ENCODE data around the gene ODAM.
"Not testable (repeated sequence)": the region's sequence is repeated elsewhere in the genome, so short reads cannot be mapped to it uniquely, and the experiment has no call there.

The ODAM gene, protein sequence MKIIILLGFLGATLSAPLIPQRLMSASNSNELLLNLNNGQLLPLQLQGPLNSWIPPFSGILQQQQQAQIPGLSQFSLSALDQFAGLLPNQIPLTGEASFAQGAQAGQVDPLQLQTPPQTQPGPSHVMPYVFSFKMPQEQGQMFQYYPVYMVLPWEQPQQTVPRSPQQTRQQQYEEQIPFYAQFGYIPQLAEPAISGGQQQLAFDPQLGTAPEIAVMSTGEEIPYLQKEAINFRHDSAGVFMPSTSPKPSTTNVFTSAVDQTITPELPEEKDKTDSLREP

DNA sequence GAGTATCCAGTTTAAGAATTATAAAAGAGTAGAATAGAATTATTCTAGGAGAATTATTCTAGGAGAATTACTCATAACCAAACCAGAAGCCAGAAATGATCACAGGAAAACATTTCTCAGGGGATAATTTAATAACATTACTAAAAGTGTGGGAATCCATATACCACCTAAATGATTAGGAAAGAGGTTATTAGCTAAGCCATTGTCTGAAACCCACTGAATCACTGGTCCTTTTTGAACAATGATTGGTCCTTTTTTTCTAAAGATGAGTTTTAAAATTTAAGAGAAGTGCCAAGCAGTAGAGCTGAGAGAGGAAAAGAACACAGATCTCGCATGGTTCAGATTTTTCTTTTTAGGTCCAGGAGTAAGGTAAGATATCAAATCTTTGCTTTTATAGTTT, at the start of gene ODAM:
ODAM (plus strand) TSS at position 301 of the 400 bp plus-strand sequence. CDS start 819 bp downstream, outside the sequence.
- FAIRE-seq: no peak

DNA sequence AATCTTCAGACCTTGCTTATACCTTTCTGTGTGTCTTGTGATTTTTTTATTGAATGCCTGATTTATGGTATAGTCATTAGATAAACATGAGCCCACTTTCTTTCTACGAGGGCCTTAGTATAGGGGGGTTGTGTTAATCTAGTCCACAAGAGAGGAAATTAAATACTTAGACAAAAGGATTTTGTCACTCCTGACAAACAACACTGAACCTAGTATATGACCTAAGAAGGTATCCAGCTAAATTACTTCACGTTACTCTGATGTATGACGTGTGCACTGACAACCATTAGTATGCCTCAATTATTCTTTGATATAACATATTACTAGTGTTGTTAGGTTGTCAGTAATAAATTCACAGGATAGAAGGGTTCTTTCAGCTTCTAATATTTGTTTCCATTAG, 44.3 kb upstream of the ODAM start:
- no peak for FAIRE-seq

DNA sequence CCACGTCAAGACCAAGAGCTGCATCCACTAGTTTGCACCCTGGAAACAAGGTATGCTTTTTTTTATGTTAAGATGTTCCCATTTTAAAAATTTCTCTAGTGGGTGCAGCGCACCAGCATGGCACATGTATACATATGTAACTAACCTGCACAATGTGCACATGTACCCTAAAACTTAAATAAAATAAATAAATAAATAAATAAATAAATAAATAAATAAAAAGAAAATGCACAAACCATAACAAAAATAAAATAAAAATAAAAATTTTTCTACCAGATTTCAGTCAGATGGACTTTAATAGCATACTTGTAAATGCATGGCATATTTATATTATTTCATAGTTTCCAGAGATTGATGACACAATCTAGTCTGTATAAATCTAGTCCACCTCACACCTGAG, 43.4 kb upstream of the ODAM start:
- no peak for FAIRE-seq

DNA sequence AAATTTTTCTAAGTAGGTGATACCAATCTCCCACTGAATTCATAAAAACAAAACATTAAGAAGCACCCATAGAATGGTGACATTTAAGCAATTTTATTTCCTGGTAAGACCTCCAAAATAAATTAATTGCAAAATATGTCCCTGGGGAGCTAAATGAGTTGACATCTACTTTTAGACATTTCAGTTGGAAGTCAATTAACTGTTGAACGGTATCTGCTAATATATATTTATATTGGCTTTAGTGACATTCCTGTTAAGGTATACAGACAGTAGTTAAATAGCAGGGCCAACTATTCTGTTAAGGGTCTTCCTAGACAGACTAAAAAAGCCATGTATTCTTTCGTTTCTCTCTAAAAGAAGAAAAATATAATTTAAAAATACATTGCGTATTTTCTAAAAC, 41.6 kb upstream of the ODAM start, which contains the start of gene PRR27:
PRR27 (plus strand) TSS at position 301 of the 400 bp plus-strand sequence. CDS start 139 bp downstream, outside the sequence.
- no peak for FAIRE-seq

DNA sequence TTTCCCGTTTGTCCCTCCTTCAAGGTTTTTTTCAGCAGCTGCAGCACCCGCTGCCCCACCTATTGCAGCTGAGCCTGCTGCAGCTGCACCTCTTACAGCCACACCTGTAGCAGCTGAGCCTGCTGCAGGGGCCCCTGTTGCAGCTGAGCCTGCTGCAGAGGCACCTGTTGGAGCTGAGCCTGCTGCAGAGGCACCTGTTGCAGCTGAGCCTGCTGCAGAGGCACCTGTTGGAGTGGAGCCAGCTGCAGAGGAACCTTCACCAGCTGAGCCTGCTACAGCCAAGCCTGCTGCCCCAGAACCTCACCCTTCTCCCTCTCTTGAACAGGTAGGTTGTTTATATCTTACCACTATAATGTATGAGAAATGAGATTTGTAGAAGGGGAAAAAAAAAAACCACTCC, 36.9 kb upstream of the ODAM start:
- no peak for FAIRE-seq

DNA sequence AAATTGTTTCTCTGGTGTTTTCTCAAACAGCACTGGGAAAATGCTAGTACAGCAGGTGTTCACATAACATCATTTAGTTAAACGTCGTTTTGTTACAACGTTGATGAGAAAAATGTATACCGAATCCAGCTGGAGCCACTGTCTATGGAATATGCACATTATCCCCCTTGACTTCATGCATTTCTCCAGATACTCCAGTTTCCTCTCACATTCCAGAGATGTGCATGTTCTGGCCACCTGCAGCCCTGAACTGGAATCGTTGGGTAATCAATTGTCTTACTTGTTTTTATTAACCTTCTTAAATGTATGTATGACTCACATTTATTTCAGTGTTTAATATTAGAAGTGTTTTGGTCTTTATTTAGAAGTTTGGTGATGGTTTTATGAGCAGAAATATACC, 18.4 kb upstream of the ODAM start:
- no peak for FAIRE-seq

DNA sequence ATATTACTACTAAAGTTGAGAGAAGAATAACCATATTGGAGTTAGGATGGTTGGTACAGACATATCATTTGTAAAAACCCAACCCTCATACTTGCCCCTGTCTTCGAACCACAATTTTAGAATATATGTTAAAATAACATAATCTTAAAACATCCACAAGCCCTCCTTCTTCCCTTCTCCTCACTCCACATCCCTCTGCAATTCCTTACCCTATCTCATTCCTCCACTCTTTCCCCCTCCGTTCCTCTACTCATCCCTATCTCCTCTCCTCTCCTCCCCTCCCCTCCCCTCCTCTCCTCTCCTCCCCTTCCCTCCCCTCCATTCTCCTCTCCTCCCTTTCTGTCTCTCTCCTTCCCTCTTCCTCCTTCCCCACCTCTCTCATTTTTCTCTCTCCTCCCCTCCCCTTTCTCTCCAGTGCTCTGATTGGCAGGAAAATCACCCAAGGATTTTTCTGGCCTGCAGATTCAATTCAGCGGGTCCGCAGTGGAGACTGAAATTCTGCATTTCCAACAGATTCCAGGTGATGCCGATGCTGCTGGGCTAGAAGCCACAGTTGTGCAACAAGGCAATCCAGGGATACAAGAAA, 17.4 kb upstream of the ODAM start:
- FAIRE-seq: no peak

DNA sequence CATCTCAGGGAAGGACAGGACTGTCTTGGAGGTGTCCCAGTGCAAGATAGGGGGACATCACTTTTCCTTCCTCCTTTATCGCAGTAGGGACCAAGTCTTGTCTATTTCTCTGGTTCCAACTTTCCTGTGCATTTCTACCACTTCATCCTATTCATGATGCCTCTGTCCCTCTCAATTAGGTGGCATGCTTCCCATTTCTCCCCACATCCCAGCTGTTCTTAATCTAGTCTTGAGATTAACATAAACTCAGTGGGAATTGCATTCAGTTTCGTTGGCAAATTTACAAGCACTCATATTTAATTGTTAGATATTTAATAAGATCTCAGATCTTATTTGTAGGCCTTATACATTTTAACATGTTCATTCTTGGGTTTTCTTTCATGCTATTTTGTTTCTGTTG, 15.7 kb upstream of the ODAM start:
- FAIRE-seq: no peak

DNA sequence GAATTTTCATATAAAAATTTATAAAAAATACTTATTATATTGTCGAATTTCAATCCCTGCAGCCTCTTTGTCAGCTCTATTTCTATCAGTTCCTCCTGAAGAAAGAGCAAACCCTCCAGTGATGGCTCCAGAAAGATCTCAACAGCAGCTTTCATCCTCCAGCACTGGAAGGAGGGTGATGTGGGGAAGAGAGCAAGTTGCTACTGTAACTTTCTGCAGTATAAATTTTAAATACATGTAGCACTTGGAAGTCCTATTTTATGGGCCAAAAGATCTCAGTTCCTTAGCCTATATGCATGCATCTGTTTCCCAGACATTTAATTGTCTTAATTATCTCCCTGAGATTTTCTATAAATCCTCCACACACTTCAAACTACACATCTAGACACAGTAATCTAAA, 13.7 kb upstream of the ODAM start:
- no peak for FAIRE-seq

DNA sequence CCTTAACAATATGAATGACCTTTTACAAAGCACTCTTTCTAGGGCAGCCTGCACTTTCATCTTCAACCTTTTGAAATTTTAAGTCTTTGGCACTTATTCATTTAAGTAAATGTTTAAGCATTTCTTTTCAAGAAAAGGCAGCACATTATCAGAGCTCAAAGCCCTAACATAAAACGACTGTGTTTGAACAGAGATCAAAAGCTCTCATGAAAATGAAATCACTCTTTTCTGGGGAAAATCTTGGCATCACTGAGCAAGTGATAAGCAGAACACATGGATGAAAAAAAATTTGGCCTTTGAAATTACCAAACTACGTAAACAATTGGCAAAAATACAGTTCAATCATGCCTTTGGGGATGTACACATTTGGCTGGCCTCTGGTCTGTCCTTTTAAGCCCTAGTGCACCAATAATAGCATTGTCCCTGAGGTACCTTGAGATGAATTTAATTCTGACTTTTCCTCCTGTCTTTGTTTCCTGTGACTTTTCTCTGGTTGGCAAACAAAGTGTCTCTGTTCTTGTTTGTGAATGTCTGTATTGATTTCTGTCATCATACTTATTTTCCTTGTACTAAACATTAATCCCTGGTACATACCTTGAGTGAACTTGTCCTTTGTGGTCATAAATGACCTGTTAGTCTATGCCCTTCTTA, 12.9 kb upstream of the ODAM start:
- no peak for FAIRE-seq

DNA sequence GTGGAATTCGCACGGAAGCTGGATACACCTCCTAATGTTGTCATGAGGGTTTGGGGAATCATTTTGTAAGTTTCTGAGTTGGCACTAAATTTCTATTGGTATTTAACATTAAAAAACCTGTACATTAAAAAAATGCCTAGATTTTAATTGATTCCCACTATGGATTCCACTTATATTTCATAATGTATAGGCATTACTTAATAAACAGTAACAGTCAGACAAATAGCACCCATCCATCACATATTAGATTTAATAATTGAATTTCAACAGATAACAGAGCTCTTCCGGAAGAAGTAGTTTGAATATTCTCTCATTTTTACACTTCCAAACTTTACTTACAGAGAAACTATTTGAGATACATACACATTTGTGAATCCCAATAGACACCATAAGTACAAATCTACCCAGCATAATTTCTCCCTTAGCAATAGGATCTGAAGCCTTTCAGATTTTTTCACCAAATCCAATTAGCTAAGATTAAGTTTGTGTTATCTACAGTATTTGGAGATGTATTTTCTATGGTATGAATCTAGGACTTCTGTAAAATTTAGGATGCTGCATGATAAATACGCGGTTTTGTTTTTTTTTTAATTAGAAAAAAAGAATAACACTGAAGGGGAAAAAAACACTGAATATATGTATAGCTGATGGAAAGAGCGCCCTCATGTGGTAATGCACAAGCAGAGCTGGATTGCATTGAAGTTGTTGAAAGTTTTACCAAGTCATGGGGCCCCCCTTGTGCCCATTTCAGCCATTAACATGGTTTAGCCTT, 12.2 kb upstream of the ODAM start:
- no peak for FAIRE-seq

DNA sequence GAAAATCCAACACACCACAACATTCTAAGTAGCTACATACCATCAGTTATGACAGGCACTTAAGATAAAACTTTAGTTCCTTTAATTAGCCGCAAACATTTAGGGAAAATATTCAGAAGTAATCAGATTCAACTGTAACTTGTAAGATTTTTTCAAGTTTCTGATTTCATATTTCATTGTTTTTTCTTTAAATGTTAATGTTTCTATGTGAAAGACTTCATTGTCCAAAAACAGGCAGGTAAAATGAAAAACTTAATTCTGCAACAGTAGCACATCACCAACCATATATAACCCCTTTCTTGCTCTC, 11.6 kb upstream of the ODAM start:
- no peak for FAIRE-seq

DNA sequence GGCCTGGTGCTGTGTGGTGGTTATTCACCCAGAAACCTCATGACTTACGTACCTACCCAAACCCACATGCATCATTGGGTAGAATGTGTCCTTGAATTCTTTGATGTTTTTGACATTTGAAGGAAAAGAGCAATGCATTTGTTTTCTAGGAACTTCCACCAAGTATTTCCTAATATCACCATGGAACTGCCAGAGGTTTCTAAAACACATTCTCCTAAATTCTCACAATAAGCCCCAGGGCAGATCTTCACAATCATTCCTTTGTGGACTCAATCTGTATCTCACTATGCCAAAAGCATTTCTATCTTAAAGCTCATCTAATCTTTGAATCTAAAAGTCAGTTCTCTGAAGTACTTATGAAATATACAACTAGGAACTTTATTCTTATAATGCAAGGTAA, 8.3 kb upstream of the ODAM start:
- FAIRE-seq: no peak

DNA sequence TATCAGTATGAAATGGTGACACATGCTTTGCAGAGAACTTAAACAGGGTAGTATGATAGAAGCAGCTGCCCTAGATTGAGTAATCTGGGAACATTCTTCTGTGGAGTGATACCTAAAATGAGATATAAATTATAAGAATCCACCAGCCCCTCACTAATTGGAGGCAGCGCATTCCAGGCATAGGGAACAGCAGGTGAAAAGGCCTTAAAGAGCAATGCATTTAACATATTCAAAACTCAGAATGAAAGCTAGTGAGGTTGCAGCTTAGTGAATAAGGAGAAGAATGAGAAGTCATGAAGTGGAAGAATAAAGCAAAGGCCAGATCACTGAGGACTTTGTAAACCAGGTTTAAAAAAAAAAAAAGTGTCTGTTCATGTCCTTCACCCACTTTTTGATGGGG, 4.9 kb upstream of the ODAM start:
- no peak for FAIRE-seq

DNA sequence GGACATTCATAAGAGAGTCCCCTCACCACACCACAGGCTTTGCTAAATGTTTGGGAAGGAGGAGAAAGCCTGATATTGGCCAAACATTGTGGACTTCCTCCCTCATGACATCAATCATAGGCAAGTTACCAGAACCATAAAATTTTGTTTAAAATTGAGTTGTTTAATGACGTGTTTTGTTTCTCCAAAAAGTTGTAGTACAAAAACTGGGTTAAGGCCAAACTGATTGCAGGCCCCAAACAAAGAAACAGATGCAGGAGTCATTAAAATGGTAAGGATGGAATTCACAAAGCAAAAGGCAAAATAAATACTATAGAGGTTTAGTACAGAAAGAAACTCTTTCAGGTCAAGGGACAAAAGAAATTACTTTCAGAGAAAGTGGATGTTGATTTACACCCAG, 3.9 kb upstream of the ODAM start:
- FAIRE-seq: no peak

DNA sequence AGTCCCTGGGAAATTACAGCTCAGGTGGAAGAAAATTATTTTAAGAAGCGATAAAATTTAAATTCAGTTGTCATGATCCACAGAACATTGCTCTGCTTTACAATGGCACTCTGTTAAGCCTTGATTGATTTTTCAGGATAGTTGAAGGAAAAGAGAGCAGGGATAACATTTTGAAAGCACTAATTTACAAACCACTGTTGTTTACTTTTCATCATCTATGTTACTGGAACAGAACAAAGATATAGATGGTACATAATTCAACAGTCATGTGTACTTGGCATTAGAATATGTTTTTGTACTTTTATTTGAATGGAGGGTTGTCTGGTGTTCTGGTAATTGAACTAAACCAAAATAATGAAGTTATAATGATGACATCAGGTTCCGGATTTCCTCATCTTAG, 2.6 kb upstream of the ODAM start:
- FAIRE-seq: no peak

DNA sequence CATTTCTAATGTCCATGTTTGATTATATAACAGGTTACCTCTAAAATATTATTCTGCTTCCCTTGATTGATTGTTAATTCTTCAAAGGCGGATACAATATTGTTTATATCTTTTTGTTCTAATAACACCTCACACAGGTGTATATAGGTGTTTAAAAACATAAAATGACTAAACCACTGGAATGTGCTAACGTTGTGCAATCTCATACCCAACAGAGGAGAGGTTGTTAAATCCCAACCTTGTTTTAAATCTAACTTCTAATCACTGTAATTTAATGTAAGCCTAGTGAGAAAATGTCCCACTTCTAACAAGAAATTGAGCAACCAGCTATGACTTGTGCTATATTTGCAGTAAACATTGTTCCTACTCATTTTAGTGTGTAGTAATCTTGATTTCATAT, 1.3 kb downstream of the ODAM start:
- no peak for FAIRE-seq

DNA sequence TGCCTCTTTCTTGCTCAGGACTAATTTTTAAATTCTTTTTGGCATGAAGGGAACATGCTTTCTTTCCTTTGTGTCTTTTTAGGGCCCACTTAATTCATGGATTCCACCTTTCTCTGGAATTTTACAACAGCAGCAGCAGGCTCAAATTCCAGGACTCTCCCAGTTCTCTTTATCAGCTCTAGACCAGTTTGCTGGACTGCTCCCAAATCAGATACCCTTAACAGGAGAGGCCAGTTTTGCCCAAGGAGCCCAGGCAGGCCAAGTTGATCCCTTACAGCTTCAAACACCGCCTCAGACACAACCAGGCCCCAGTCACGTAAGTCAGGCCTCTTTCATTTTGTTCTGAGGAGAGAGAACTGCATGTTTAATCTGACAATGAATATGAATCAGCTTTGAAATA, 2.3 kb downstream of the ODAM start:
- FAIRE-seq: no peak

DNA sequence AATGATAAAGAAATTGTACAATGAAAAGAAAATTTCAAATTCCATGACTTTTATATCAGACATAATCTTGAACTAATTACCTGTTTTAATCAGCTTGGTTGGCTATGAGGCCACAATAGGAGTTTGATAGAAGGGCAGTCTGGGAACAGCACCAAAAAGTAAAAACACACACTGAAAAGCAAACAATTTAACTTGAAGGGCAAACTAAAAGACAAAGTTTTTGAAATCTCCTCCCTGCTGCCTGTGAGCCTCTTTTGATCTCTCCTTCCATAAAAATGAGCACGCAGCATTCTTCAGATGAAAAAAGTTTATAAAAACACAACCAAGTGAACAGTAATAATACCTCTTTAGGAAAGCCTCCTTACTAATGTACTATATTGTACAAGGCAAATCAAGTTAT, 8.1 kb downstream of the ODAM start:
- no peak for FAIRE-seq

DNA sequence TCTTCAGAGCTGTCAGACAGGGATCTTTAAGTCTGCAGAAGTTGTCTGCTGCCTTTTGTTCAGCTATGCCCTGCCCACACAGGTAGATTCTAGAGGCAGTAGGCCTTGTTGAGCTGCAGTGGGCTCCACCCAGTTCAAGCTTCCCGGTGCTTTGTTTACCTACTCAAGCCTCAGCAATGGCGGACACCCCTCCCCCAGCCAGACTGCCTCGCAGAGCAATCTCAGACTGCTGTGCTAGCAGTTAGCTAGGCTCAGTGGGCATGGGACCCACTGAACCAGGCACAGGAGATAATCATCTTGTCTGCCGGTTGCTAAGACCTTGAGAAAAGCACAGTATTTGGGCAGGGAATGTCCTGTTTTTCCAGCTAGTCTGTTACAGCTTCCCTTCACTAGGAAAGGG, 17.2 kb downstream of the ODAM start:
- FAIRE-seq: not testable (repeated sequence)

DNA sequence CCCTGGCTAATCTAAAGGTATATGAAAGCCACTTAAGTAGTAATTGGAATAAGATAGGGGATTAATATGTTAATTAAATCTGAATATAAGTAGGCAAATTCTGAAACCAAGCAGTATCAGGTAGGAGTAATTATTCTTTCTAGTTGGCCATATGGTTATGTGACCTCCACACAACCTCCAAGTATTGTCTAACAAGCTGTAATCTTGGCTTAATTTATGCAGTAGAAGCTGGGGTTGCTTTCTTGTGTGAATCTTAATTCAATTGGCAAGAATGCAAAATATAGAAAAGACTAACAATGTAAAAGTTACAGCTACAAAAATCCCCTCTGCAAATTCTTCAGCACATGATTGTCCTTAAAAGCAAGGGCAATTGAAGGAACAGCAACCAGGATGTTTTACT, 20.6 kb downstream of the ODAM start:
- FAIRE-seq: not testable (repeated sequence)

DNA sequence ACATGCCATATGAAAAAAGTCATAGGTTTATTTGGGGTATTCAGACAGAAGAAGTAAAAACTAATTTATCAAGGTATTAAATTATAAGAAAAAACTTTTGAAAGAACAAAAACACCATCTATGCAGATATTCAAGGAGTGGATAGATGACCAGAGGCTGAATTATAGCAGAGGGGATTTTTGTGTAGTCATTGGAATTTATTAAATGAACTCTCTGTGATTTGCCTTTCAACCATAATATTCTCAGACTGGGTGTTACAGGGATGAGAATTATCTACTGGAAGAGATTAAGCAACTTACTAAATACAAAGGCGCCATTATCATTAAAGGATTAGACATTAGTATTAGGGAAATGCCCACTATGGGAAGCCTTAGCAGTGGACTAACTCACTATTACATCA, 21.0 kb downstream of the ODAM start:
- FAIRE-seq: not testable (repeated sequence)

DNA sequence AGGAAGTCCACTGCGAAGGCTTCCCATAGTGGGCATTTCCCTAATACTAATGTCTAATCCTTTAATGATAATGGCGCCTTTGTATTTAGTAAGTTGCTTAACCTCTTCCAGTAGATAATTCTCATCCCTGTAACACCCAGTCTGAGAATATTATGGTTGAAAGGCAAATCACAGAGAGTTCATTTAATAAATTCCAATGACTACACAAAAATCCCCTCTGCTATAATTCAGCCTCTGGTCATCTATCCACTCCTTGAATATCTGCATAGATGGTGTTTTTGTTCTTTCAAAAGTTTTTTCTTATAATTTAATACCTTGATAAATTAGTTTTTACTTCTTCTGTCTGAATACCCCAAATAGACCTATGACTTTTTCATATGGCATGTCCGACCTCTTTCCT, 25.9 kb downstream of the ODAM start:
- FAIRE-seq: not testable (repeated sequence)

DNA sequence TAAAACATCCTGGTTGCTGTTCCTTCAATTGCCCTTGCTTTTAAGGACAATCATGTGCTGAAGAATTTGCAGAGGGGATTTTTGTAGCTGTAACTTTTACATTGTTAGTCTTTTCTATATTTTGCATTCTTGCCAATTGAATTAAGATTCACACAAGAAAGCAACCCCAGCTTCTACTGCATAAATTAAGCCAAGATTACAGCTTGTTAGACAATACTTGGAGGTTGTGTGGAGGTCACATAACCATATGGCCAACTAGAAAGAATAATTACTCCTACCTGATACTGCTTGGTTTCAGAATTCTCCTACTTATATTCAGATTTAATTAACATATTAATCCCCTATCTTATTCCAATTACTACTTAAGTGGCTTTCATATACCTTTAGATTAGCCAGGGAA, 26.3 kb downstream of the ODAM start:
- FAIRE-seq: not testable (repeated sequence)

All from G401.6 (cell line).